ENCODE results near the gene ZNF45.
"Not testable (repeated sequence)": the region's sequence is repeated elsewhere in the genome, so short reads cannot be mapped to it uniquely, and the experiment has no call there.

ZNF45 gene

DNA sequence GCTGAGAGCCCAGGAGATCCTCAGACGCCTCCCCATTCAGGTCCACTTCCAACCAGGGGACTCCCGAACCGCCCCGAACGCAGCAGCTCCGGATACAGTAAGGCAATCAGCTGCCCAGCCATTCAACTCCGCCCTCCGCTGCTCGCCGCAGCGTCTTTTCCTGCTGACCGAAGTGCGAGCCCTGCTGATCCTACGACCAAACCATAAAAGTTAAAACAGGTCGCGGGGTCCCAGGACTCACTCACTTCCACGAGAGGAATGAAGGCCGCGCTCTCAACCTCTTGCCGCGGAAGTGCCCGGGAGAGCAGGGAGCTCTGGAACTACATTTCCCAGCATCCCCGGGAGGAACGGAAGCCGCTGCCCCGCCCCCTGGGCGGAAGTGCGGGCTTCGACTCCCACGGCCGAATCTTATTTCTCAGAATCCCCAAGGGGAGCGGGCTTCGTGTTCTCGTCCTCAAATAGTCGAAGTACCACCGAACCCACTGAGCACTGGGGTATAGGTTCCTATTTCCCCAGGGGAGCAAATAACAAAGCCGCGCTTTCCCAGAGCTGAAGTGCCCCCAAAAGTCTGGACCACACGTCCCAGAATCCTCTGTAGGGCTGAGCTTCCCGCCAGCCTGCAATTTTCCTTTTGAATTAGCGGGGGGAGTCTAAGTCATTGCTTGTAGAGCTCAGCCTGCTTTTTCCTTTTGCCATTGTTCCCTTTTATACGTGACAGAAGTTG is at the start of gene ZNF45:
Gene ZNF45, minus strand, starts transcription at position 298 of the 724 bp plus-strand sequence. CDS start 13,097 bp downstream, outside the sequence.
- DNase-seq: peak; percentile 79

DNA sequence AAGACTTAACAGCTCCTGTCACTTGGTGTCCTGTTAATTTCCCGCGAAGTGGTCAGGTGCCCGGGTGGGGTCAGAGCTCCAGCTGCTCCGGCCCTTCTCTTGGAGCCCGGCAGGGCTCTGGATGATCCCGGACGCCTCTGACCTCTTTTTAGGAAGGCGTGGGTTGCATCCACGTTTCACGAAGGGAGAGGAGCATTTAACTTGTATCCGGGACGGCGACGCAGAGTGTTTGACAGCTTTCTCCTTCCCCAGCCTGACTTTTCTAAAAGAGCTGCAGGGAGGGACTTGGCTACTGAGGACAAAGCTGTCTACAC is 49.6 kb upstream of the ZNF45 start:
- no peak for DNase-seq

- peak; percentile 81 for DNase-seq
Measured at GRCh38 chr19:43983912-43984686, 49.0 kb upstream of the ZNF45 start, which contains the start of gene ZNF155. Gene ZNF155, plus strand, starts transcription at chr19:43984188. Its CDS starts 4,356 bp downstream, at chr19:43988544.

GRCh38 chr19:43983544-43983911 is 48.4 kb upstream of the ZNF45 start:
- no peak for DNase-seq

- no peak for DNase-seq
Measured at GRCh38 chr19:43976732-43977131, 41.6 kb upstream of the ZNF45 start.

- DNase-seq: no peak
Measured at GRCh38 chr19:43966079-43966694, 31.1 kb upstream of the ZNF45 start.

- no peak for DNase-seq
Measured at GRCh38 chr19:43960411-43960810, 25.3 kb upstream of the ZNF45 start.

DNA sequence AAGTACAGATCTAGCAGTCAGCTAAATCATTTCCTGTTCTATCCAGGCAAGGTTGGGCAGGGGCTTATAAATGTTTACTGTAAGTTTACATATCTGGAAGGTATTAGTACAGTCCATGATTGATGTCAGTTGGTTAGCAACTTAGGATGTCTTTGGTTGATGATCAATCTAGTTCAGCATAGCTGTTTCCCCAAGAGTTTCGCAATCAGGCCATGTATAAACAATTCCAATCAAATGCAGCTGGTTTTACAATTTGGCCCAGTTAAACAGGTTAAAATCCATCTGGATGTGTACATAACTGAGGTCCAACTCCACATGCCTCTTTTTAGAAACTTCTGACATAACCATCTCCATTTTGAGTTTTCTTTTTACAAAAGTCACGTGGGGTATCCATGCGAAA is 22.8 kb upstream of the ZNF45 start:
- no peak for DNase-seq

GRCh38 chr19:43956827-43957226 is 21.7 kb upstream of the ZNF45 start:
- DNase-seq: no peak

DNA sequence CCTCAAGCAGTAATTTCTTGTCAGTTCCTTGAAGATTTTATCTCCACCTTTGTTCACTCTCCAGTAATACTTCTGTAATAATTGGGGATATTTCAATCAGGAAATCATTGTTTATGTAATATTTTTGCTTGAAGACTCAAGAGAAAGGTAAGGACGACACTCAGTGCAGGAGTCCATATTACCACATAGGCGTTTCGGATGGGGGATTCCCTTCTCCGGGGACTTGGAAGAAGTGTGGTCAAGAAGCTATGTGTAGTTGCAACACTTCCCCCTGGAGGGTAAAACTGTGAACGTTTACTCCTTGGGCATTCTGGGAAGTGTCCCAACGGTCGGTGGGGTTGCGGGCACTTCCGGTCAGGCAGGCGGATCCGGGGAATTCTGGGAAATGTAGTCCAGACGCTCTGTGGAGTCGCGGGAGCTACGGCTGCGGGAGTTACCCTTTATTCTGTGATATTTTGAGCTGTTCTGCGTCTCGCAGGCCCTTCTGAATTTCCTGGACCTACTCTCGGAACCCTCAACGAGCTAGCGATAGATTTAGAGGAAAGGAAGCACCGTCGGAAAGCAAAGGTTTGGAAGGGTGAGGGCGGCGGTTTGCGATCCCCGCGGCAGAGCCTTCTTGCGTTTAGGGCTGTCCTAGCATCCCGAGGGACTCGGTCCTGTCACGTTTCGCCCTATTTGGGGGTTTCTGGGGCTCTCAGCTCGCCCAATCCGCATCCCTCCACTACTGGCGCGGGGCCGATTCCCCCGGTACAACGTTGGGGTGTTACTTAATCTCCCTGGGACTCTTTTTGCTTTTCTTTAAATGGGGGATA is 16.0 kb upstream of the ZNF45 start, which contains the start of gene ZNF221:
Gene ZNF221, plus strand, starts transcription at position 395 of the 812 bp plus-strand sequence. CDS start 11,499 bp downstream, outside the sequence.
- DNase-seq: peak; percentile 88

- not testable (repeated sequence) for DNase-seq
Measured at GRCh38 chr19:43949803-43950202, 14.7 kb upstream of the ZNF45 start.

DNA sequence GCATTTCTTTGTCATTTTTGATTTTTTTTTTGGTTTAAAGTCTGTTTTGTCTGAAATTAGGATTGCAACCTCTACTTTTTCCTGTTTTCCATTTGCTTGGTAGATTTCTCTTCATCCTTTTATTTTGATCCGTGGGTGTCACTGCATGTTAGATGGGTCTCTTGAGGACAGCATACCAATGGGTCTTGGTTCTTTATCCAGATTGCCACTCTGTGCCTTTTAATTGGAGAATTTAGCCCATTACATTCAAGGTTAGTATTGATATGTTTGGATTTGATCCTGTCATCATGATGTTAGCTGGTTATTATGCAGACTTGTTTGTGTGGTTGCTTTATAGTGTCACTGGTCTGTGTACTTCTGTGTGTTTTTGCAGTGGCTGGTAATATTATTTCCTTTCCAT is 12.3 kb upstream of the ZNF45 start:
- not testable (repeated sequence) for DNase-seq

GRCh38 chr19:43941209-43941608 is 6.1 kb upstream of the ZNF45 start:
- DNase-seq: no peak

DNA sequence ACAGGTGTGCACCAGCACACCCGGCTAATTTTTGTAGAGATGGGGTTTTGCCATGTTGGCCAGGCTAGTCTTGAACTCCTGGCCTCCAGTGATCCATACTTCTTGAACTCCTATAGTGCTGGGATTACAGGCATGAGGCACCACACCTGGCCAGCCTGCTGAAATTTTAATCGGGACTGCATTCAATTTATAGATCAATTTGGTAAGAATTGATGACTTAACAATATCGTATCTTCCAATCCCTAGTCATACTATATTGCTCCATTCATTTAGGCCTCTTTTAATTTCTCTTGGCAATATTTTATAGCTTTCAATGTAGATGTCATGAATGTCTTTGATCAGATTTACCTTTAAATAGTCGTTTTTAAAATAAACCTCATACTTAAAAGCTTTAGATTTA is 5.6 kb upstream of the ZNF45 start:
- no peak for DNase-seq

- no peak for DNase-seq
Measured at GRCh38 chr19:43939557-43940260, 4.6 kb upstream of the ZNF45 start.

GRCh38 chr19:43936188-43936587 is 1.1 kb upstream of the ZNF45 start:
- DNase-seq: no peak

DNA sequence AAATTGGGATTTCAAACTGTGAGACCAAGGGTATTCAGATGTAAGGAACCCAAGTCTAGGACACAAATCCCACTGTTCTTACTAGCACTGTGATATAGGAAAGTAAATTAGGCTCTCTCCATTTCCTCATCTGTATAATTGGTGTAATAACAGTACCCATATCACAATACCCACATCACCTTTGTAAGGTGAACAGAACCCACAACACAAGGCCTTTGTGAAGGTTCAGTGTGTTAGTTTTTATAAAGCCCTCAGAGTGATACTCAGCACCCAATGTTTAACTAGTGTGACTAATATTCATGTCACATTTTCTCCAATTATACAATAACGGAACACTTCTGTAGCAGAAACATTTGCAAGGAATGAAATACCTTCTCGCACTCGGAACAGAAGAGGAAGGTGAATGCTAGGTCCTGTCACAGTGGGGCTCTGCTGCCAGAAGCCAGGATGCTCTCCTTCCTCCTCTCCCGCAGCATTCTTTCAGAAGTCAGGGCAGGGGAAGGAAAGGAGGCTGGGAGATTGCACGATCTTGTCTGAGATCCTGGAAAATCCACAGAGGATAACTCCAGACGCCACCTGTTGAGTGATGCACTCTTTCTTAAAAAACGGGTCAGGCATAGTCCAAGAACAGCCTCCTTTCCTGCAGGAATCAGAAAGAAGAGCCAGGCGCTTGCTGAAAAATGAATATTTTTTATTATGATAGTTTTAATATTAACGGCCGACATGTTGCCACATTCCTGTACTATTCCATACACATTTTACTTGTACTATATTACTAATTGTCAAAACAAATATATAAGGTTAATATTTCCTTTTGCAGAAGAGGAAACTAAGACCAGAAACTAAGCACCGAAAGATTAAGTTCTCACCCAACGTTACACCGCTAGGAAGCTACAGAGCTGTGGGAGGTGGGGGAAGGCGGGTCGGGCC is 762 bp downstream of the ZNF45 start:
- DNase-seq: no peak

DNA sequence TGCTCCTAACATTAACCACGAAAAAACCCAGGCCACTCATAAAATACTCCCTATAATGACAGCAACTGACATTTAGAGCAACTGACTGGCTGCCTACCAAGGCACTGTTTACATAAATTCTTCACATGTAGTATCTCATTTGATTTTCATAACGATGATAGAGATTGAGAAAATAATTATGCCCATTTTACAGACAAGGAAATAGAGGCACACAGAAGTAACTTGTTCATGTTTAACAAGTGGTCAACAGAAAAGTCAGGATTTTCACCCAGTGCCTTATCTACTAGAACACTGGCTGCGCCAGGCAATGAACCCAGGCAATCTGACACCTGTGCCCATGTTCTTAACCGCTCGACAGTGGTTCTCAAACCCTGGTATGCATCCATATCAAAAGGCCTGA is 6.3 kb downstream of the ZNF45 start:
- no peak for DNase-seq

GRCh38 chr19:43923875-43924274 is 11.2 kb downstream of the ZNF45 start:
- no peak for DNase-seq

- DNase-seq: no peak
Measured at GRCh38 chr19:43914051-43914450, 21.0 kb downstream of the ZNF45 start.

DNA sequence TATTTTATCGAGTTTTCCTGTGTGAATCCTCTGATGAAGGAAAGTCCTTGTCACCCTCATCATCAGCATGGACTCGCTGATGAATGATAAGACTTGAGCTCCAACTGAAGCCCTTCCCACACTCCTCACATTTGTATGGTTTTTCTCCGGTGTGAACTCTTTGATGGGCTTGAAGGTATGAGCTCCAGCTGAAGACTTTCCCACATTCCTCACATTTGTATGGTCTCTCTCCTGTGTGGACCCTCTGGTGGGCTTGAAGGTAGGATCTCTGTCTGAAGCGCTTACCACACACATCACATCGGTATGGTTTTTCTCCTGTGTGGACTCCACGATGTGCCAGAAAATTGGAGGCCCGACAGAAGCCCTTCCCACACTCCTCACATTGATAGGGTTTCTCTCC is 21.7 kb downstream of the ZNF45 start:
- DNase-seq: no peak
